H1 (cell line): Measurements from ENCODE around the gene ZNF316. TPM values are rescaled to one million over a fixed set of nuclear protein-coding genes. Genes with fewer than 3 reads are reported as not detected.
"Not testable (repeated sequence)": the region's sequence is repeated elsewhere in the genome, so short reads cannot be mapped to it uniquely, and the experiment has no call there.

Experiments used
- CTCF ChIA-PET: fragments of 300-600 bp; sonication (Branson Sonifier 250); formaldehyde crosslinking; loops from one replicate; lab custom pipeline; 2021; ENCODE audit not compliant: partially characterized antibody; lab: Charles Lee
- POLR2A ChIA-PET: fragments of 300-600 bp; sonication (Branson Sonifier 250); formaldehyde crosslinking; loops from one replicate; lab custom pipeline; 2021; ENCODE audit warnings: inconsistent platforms; ENCODE audit not compliant: partially characterized antibody; lab: Charles Lee
- DNase-seq, 2 experiments: peaks; one replicate each; pipeline versions ENCODE4 v3.0.0 to v3.0.0-alpha.2; 2010 to 2022; ENCODE audit warnings: low spot score in 2 of 2, low read depth in 1 of 2, mixed read lengths in 1 of 2
- FAIRE-seq: peaks from 2 replicates; lab custom pipeline; 2011; peaks lifted over from hg19 to GRCh38; lab: Jason Lieb, UNC
- H2AFZ ChIP-seq: 2 replicates; pipeline ENCODE4 v1.8.1; 2012; ENCODE audit warnings: low read length, inconsistent platforms
- H2AK5ac ChIP-seq: 2 replicates; pipeline ENCODE4 v1.6.1; 2013; ENCODE audit warnings: low read depth, low read length
- H2BK120ac ChIP-seq: replicated peaks from 2 replicates; pipeline ENCODE3; 2013; ENCODE audit warnings: low read depth, low read length, inconsistent platforms
- H2BK12ac ChIP-seq: 2 replicates; pipeline ENCODE4 v1.6.1; 2013; ENCODE audit warnings: low read depth, low read length
- H2BK15ac ChIP-seq: 2 replicates; pipeline ENCODE4 v1.6.1; 2013; ENCODE audit warnings: low read length
- H2BK20ac ChIP-seq: 2 replicates; pipeline ENCODE4 v1.6.1; 2013; ENCODE audit warnings: low read length
- H2BK5ac ChIP-seq: 2 replicates; pipeline ENCODE4 v1.6.1; 2013; ENCODE audit warnings: low read depth, low read length
- H3K14ac ChIP-seq: 2 replicates; pipeline ENCODE4 v1.6.1; 2013; ENCODE audit warnings: inconsistent platforms; ENCODE audit not compliant: insufficient read length
- H3K18ac ChIP-seq: 2 replicates; pipeline ENCODE4 v1.6.1; 2013; ENCODE audit warnings: low read length; ENCODE audit errors: extremely low read depth
- H3K23ac ChIP-seq: 2 replicates; pipeline ENCODE4 v1.6.1; 2013; ENCODE audit warnings: inconsistent platforms; ENCODE audit not compliant: insufficient read length
- H3K23me2 ChIP-seq: 2 replicates; pipeline ENCODE4 v1.6.1; 2013; ENCODE audit warnings: low read depth, low read length
- H3K27ac ChIP-seq: 2 replicates; pipeline ENCODE4 v1.6.1; 2011; ENCODE audit warnings: low read depth, low read length, inconsistent platforms
- H3K27me3 ChIP-seq, 4 experiments: replicated peaks in 1 of 4; 1 replicate in 1 of 4; 2 replicates in 3 of 4; pipeline versions ENCODE4 v1.6.1 to v1.8.1; 2011 to 2013; ENCODE audit warnings: low read length in 3 of 4, mild to moderate bottlenecking in 3 of 4, inconsistent platforms in 2 of 4, mixed read lengths in 2 of 4, moderate library complexity in 1 of 4; ENCODE audit not compliant: control insufficient read depth in 3 of 4, insufficient read depth in 3 of 4; ENCODE audit errors: extremely low read depth in 1 of 4
- H3K36me3 ChIP-seq, 4 experiments: 2 replicates each; pipeline versions ENCODE4 v1.6.1 to v1.8.1; 2011 to 2013; ENCODE audit warnings: mild to moderate bottlenecking in 4 of 4, low read length in 3 of 4, moderate library complexity in 2 of 4, control low read depth in 1 of 4, inconsistent platforms in 1 of 4; ENCODE audit not compliant: insufficient read depth in 4 of 4, control insufficient read depth in 2 of 4
- H3K4ac ChIP-seq: replicated peaks from 2 replicates; pipeline ENCODE3; 2013; ENCODE audit warnings: low read length, low read depth, mixed read lengths, inconsistent platforms; ENCODE audit not compliant: insufficient read length
- H3K4me1 ChIP-seq, 4 experiments: replicated peaks in 1 of 4; 1 replicate in 1 of 4; 2 replicates in 3 of 4; pipeline versions ENCODE4 v1.6.1 to v1.8.1; 2011 to 2013; ENCODE audit warnings: low read length in 3 of 4, inconsistent platforms in 2 of 4, mixed read lengths in 1 of 4; ENCODE audit not compliant: insufficient read depth in 4 of 4, control insufficient read depth in 3 of 4
- H3K4me2 ChIP-seq, 2 experiments: 2 replicates each; pipeline versions ENCODE4 v1.6.1 to v1.8.1; 2011 to 2013; ENCODE audit warnings: low read depth in 2 of 2, low read length in 2 of 2, control low read depth in 1 of 2, inconsistent platforms in 1 of 2, mild to moderate bottlenecking in 1 of 2; ENCODE audit not compliant: insufficient read depth in 1 of 2
- H3K4me3 ChIP-seq, 4 experiments: fragments of 200-600, 300-600 bp in 1 of 4; sonication (generic), shearing (Covaris generic), sonication (Bioruptor Twin) in 1 of 4; 2 replicates each; pipeline versions ENCODE4 v1.5.1 to v1.8.1; 2011 to 2016; ENCODE audit warnings: low read length in 4 of 4, low read depth in 3 of 4, control low read depth in 2 of 4, inconsistent platforms in 2 of 4, mild to moderate bottlenecking in 2 of 4, mixed read lengths in 1 of 4, moderate library complexity in 1 of 4; ENCODE audit not compliant: insufficient read depth in 2 of 4; ENCODE audit errors: extremely low read depth in 1 of 4
- H3K56ac ChIP-seq: replicated peaks from 2 replicates; pipeline ENCODE3; 2013; ENCODE audit warnings: low read depth, mild to moderate bottlenecking, mixed read lengths, low read length, inconsistent platforms; ENCODE audit not compliant: insufficient read length
- H3K79me1 ChIP-seq: 2 replicates; pipeline ENCODE4 v1.6.1; 2013; ENCODE audit warnings: low read depth, low read length, control low read depth
- H3K79me2 ChIP-seq, 2 experiments: 2 replicates each; pipeline versions ENCODE4 v1.6.1 to v1.8.1; 2012 to 2013; ENCODE audit warnings: low read length in 2 of 2, mild to moderate bottlenecking in 2 of 2, inconsistent platforms in 1 of 2; ENCODE audit not compliant: insufficient read depth in 2 of 2, control insufficient read depth in 1 of 2
- H3K9ac ChIP-seq, 4 experiments: replicated peaks in 1 of 4; 1 replicate in 1 of 4; 2 replicates in 3 of 4; pipeline versions ENCODE4 v1.6.1 to v1.8.1; 2011 to 2013; ENCODE audit warnings: low read depth in 3 of 4, low read length in 3 of 4, control low read depth in 2 of 4, mild to moderate bottlenecking in 2 of 4, moderate library complexity in 2 of 4, inconsistent platforms in 1 of 4; ENCODE audit errors: extremely low read depth in 1 of 4
- H3K9me3 ChIP-seq, 2 experiments: 2 replicates each; pipeline versions ENCODE4 v1.6.1 to v1.8.1; 2012 to 2013; ENCODE audit warnings: mild to moderate bottlenecking in 2 of 2, moderate library complexity in 2 of 2, control low read depth in 1 of 2, inconsistent platforms in 1 of 2, low read depth in 1 of 2, low read length in 1 of 2, mixed read lengths in 1 of 2; ENCODE audit not compliant: insufficient read depth in 2 of 2
- H4K20me1 ChIP-seq, 2 experiments: replicated peaks in 1 of 2; 2 replicates each; pipeline versions ENCODE3 to v1.8.1; 2011 to 2013; ENCODE audit warnings: inconsistent platforms in 2 of 2, low read length in 2 of 2, mild to moderate bottlenecking in 1 of 2; ENCODE audit not compliant: insufficient read depth in 2 of 2, control insufficient read depth in 1 of 2
- H4K5ac ChIP-seq: 2 replicates; pipeline ENCODE4 v1.6.1; 2013; ENCODE audit warnings: low read length, low read depth, mixed read lengths, inconsistent platforms; ENCODE audit not compliant: insufficient read length
- H4K8ac ChIP-seq: 2 replicates; pipeline ENCODE4 v1.8.0; 2013; ENCODE audit warnings: mild to moderate bottlenecking, moderate library complexity, low read length, inconsistent platforms; ENCODE audit not compliant: insufficient read depth; ENCODE audit errors: extremely low read depth
- H4K91ac ChIP-seq: replicated peaks from 2 replicates; pipeline ENCODE3; 2013; ENCODE audit warnings: low read length, mixed read lengths, inconsistent platforms; ENCODE audit not compliant: insufficient read length
- WGBS, 2 experiments: shearing (Covaris generic) in 1 of 2; methylation state at CpG; one replicate each; pipeline versions ENCODE4 v1.1.6 to v1.1.7; 2013 to 2015; ENCODE audit warnings: low lambda C conversion rate in 2 of 2, mixed read lengths in 2 of 2, inconsistent platforms in 1 of 2, low coverage in 1 of 2, missing lambda C conversion rate in 1 of 2; ENCODE audit not compliant: insufficient replicate concordance in 2 of 2, insufficient coverage in 1 of 2, insufficient read length in 1 of 2; ENCODE audit errors: extremely low coverage in 1 of 2, missing lambda C conversion rate in 1 of 2; 5-methylcytosine and 5-hydroxymethylcytosine counted together
- polyA plus RNA-seq, 7 experiments: library from polyadenylated mRNA; depleted of rRNA in 3 of 7; stranded (reverse) in 5 of 7; unstranded in 2 of 7; fragments of >200 nt in 5 of 7; fragments of 200-250 nt in 2 of 7; gene quantifications; 1 replicate in 5 of 7; 2 replicates in 1 of 7; 4 replicates in 1 of 7; pipeline versions ENCODE4 v1.2.1 to v1.2.3, GENCODE V29; 2011 to 2013; ENCODE audit warnings: missing spikeins in 2 of 7, mixed read lengths in 2 of 7
- total RNA-seq: library from RNA; stranded (reverse); fragmentation: NEBNext Ultra II Directional; extraction: Animal tissue kit (Norgen Biotek cat#: 25700); gene quantifications from 2 replicates; pipeline ENCODE4 v1.2.1, GENCODE V29; 2021

ZNF316 gene
- total and polyA plus RNA-seq, 2 of the 8 experiments (the other 6 are each of a cell fraction or from before 2014, with no cell fraction given), result 3.6 to 13.7 TPM

DNA sequence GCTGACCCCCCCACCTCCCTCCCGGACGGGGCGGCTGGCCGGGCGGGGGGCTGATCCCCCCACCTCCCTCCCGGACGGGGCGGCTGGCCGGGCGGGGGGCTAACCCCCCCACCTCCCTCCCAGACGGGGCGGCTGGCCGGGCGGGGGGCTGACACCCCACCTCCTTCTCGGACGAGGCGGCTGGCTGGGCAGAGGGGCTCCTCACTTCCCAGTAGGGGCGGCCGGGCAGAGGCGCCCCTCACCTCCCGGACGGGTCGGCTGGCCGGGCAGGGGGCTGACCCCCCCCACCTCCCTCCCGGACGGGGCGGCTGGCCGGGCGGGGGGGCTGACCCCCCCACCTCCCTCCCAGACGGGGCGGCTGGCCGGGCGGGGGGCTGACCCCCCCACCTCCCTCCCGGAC lies 33.7 kb downstream of the ZNF316 start:
- H3K27me3 ChIP-seq, H3K79me2 ChIP-seq, H3K4me1 ChIP-seq, FAIRE-seq, H4K5ac ChIP-seq, H3K4me3 ChIP-seq, H2BK5ac ChIP-seq, H2BK120ac ChIP-seq, H3K4me2 ChIP-seq, H3K79me1 ChIP-seq, H2AK5ac ChIP-seq, H2BK12ac ChIP-seq, H4K20me1 ChIP-seq, H4K8ac ChIP-seq, H3K14ac ChIP-seq, H2BK15ac ChIP-seq, H3K18ac ChIP-seq, H3K23ac ChIP-seq, H2AFZ ChIP-seq, H4K91ac ChIP-seq, CTCF ChIA-PET, H3K4ac ChIP-seq, POLR2A ChIA-PET, DNase-seq, H3K56ac ChIP-seq, H2BK20ac ChIP-seq, H3K27ac ChIP-seq, H3K9ac ChIP-seq, H3K23me2 ChIP-seq: not testable (repeated sequence)
- peaks cover 54 to 87% of the 10 kb centered on the region in 2 experiments for H3K9me3 ChIP-seq
- peaks cover 0 to 46% (median 24%) of the 10 kb centered on the region in 4 experiments; a peak in 5 of 8 replicates for H3K36me3 ChIP-seq
- WGBS, 2 experiments, result no CpG with 5 or more reads among the region's 34 CpGs
